Mucosa of descending colon (tissue), 3 donors: ENCODE results near the gene CCL20. TPM values are rescaled to one million over a fixed set of nuclear protein-coding genes. Genes with fewer than 3 reads are reported as not detected.
A peak's percentile ranks its signal among the peaks of the same experiment; 100 is the strongest.
"Not testable (repeated sequence)": the region's sequence is repeated elsewhere in the genome, so short reads cannot be mapped to it uniquely, and the experiment has no call there.

Source experiments
- ATAC-seq: fragments of 200-7000 bp; cut with Tn5 transposase; one replicate; pipeline ENCODE4 v1.9.1; 2020; ENCODE audit warnings: mild to moderate bottlenecking, moderate library complexity
- DNase-seq, 3 donors: peaks; one replicate each; pipeline ENCODE4 v3.0.0-alpha.2; 2020
- H3K36me3 ChIP-seq: fragments of 200-600 bp; one replicate; pipeline ENCODE4 v1.8.0; 2021; ENCODE audit warnings: low read depth, mild to moderate bottlenecking
- H3K4me1 ChIP-seq: fragments of 200-600 bp; one replicate; pipeline ENCODE4 v1.8.0; 2021; ENCODE audit warnings: low read depth, mild to moderate bottlenecking
- H3K4me3 ChIP-seq: fragments of 200-600 bp; one replicate; pipeline ENCODE4 v1.8.0; 2021; ENCODE audit warnings: mild to moderate bottlenecking
- H3K9me3 ChIP-seq: fragments of 200-600 bp; one replicate; pipeline ENCODE4 v1.8.0; 2021; ENCODE audit warnings: mild to moderate bottlenecking
- CTCF ChIP-seq: fragments of 200-600 bp; IDR thresholded peaks from one replicate; pipeline ENCODE4 v1.8.0; 2022; ENCODE audit warnings: antibody characterized with exemption, mild to moderate bottlenecking
- intact Hi-C, 2 donors: fragments of 100-400 bp; cut with DNase I in 1 of 2; cut with micrococcal nuclease in 1 of 2; formaldehyde crosslinking; loops; one replicate each; pipeline versions ENCODE4 v1.11.0 to v1.11.1; 2022; cut with DNase I, micrococcal nuclease
- total RNA-seq, 3 donors: library from RNA; stranded (reverse); fragmentation: NEBNext Ultra II Directional in 2 of 3; extraction: Animal tissue kit (Norgen Biotek cat#: 25700) in 2 of 3; gene quantifications; one replicate each; pipeline versions ENCODE4 v1.2.1 to v1.2.4, GENCODE V29; 2021 to 2023
- donor health status: DM: no; HTN: no; CAD: no; lungs with moderate emphysema.
- donor health status: DM: no; HTN: no; CAD: no.
- donor health status: DM: no; HTN: yes; CAD: no.

Gene CCL20
- total RNA-seq, 3 donors from 2014 or later: 10.2 to 24.4 (median 12.9) TPM

GRCh38 chr2:227793148-227793712 is 20.4 kb upstream of the CCL20 start:
- H3K9me3 ChIP-seq: no peaks in the 10 kb centered on the region
- no peak for TF ChIP-seq CTCF
- H3K4me3 ChIP-seq: no peak overlapping the region
- peak; percentile 81 for ATAC-seq
- intact Hi-C loops: no loop called here
- no peaks in the 10 kb centered on the region for H3K36me3 ChIP-seq
- DNase-seq: no peak
- H3K4me1 ChIP-seq: peaks cover 9% of the 10 kb centered on the region

DNA sequence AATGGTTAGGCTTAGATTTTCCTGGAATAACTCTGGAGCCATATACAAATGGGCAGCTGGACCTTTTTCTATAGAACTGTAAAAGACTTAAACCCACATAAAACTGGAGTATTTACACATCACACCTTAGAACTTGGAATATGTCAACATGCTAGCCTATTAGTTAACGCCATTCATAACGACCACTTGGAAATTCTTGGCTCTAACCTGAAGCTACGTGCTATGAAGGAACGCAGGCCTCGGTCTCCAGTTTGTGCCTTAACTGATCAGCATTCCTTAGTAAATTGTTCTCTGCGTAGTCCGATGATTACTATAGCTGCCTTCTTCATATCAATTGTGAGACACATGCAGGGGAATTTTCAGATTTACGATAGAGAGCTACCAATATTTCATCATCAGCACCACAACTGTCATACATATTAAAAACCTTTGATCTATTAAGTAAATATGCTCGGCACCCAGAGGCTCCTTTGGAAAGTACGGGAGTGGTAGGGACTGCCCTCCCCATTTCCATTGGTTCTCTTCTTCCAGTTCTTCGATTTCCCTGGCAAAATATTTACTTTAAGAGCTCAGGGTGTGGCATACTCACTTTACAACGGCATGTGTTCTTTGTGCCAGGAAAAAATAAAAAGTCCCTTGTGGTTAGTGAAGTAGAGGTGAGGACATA is 17.5 kb upstream of the CCL20 start:
- Histone ChIP-seq H3K4me3 (no peak overlapping the region), H3K36me3 (no peaks in the 10 kb centered on the region), H3K4me1 (peaks cover 15% of the 10 kb centered on the region), H3K9me3 (no peaks in the 10 kb centered on the region)
- DNase-seq (peak in 1 of 3 donors; percentile 68), ATAC-seq (peak; percentile 87)
- intact Hi-C loops: no loop called here
- no peak for TF ChIP-seq CTCF

- peaks cover 15% of the 10 kb centered on the region for H3K4me1 ChIP-seq
- intact Hi-C loops, DNase-seq, H3K9me3 ChIP-seq, H3K36me3 ChIP-seq, H3K4me3 ChIP-seq: not testable (repeated sequence)
- peak; percentile 3 for ATAC-seq
Measured at GRCh38 chr2:227796768-227797167, 16.9 kb upstream of the CCL20 start.

GRCh38 chr2:227799202-227799601 is 14.4 kb upstream of the CCL20 start:
- Histone ChIP-seq H3K4me3 (no peak overlapping the region), H3K36me3 (no peaks in the 10 kb centered on the region), H3K9me3 (no peaks in the 10 kb centered on the region), H3K4me1 (peaks cover 11% of the 10 kb centered on the region)
- intact Hi-C loops: no loop called here
- ATAC-seq: peak; percentile 80
- peak in 1 of 3 donors; percentile 91 for DNase-seq
- no peak for TF ChIP-seq CTCF

- Histone ChIP-seq H3K36me3 (no peaks in the 10 kb centered on the region), H3K4me3 (no peak overlapping the region), H3K4me1 (peaks cover 6% of the 10 kb centered on the region), H3K9me3 (no peaks in the 10 kb centered on the region)
- ATAC-seq (no peak), DNase-seq (no peak)
- TF ChIP-seq CTCF: no peak
- intact Hi-C loops: no loop called here
Measured at GRCh38 chr2:227802882-227803281, 10.8 kb upstream of the CCL20 start.

- DNase-seq (no peak), ATAC-seq (no peak)
- Histone ChIP-seq H3K4me1 (no peaks in the 10 kb centered on the region), H3K9me3 (no peaks in the 10 kb centered on the region), H3K36me3 (no peaks in the 10 kb centered on the region), H3K4me3 (no peak overlapping the region)
- TF ChIP-seq CTCF: no peak
- intact Hi-C loops: no loop called here
Measured at GRCh38 chr2:227804975-227805374, 8.7 kb upstream of the CCL20 start.
